ENCODE measurements around the gene WFDC1. TPM values are rescaled to one million over a fixed set of nuclear protein-coding genes. Genes with fewer than 3 reads are reported as not detected.

WFDC1 gene
- total RNA-seq, 1 experiment from 2014 or later, result not detected

GRCh38 chr16:84306564-84306963, 11.9 kb downstream of the WFDC1 start:
- no peaks in the 10 kb centered on the region for H3K9me3 Mint-ChIP-seq (ENCODE audit: low read depth, unreplicated experiment)
- no TSS peak for BruUV-seq (replicated peaks)
- no peak overlapping the region for H3K4me3 Mint-ChIP-seq (ENCODE audit: low read depth, unreplicated experiment)
- CTCF ChIA-PET, result interaction anchor here (0.6 to 1.4 kb wide), 2 partner anchors 29 to 432 kb away, joined by 3 to 6 read pairs; no protein-coding TSS in a partner anchor
- H3K27ac Mint-ChIP-seq (ENCODE audit: unreplicated experiment), result no peak overlapping the region
- H3K4me1 Mint-ChIP-seq (ENCODE audit: low read depth, unreplicated experiment), result no peaks in the 10 kb centered on the region
- intact Hi-C loops (cut with micrococcal nuclease; ENCODE audit: unreplicated experiment), result no loop called here
- no peak for TF ChIP-seq CTCF (IDR thresholded peaks at IDR 0.05; ENCODE audit: unreplicated experiment)
- no peak for DNase-seq
- no peaks in the 10 kb centered on the region for H3K36me3 Mint-ChIP-seq (ENCODE audit: insufficient read depth, unreplicated experiment)
- peaks cover 64% of the 10 kb centered on the region for H3K27me3 Mint-ChIP-seq (ENCODE audit: unreplicated experiment)

GRCh38 chr16:84307209-84307954, 12.7 kb downstream of the WFDC1 start:
- no peak for TF ChIP-seq CTCF (IDR thresholded peaks at IDR 0.05; ENCODE audit: unreplicated experiment)
- Mint-ChIP-seq H3K27me3 (ENCODE audit: unreplicated experiment) (peaks cover 63% of the 10 kb centered on the region), H3K9me3 (ENCODE audit: low read depth, unreplicated experiment) (no peaks in the 10 kb centered on the region), H3K27ac (ENCODE audit: unreplicated experiment) (no peak overlapping the region), H3K4me3 (ENCODE audit: low read depth, unreplicated experiment) (no peak overlapping the region), H3K36me3 (ENCODE audit: insufficient read depth, unreplicated experiment) (no peaks in the 10 kb centered on the region), H3K4me1 (ENCODE audit: low read depth, unreplicated experiment) (no peaks in the 10 kb centered on the region)
- intact Hi-C loops (cut with micrococcal nuclease; ENCODE audit: unreplicated experiment), result no loop called here
- CTCF ChIA-PET, result interaction anchor here (0.7 to 1.4 kb wide), 8 partner anchors 8 to 164 kb away, joined by 3 to 23 read pairs (median 4); partner anchors contain the start of gene TAF1C
- no TSS peak for BruUV-seq (replicated peaks)
- DNase-seq, result no peak

- H3K36me3 Mint-ChIP-seq (ENCODE audit: insufficient read depth, unreplicated experiment), result no peaks in the 10 kb centered on the region
- H3K4me3 Mint-ChIP-seq (ENCODE audit: low read depth, unreplicated experiment), result no peak overlapping the region
- H3K9me3 Mint-ChIP-seq (ENCODE audit: low read depth, unreplicated experiment), result no peaks in the 10 kb centered on the region
- H3K27ac Mint-ChIP-seq (ENCODE audit: unreplicated experiment), result no peak overlapping the region
- intact Hi-C loops (cut with micrococcal nuclease; ENCODE audit: unreplicated experiment), result loop anchor here (1.0 kb wide), 1 partner anchor 31 kb away; no protein-coding TSS in a partner anchor
- BruUV-seq (replicated peaks), result no TSS peak
- H3K27me3 Mint-ChIP-seq (ENCODE audit: unreplicated experiment), result peaks cover 61% of the 10 kb centered on the region
- TF ChIP-seq CTCF (IDR thresholded peaks at IDR 0.05; ENCODE audit: unreplicated experiment), result peak; percentile 61
- DNase-seq, result peak; percentile 78
- CTCF ChIA-PET, result interaction anchor here (0.7 to 1.4 kb wide), 9 partner anchors 9 to 164 kb away, joined by 3 to 23 read pairs (median 3); partner anchors contain the start of gene TAF1C
- H3K4me1 Mint-ChIP-seq (ENCODE audit: low read depth, unreplicated experiment), result no peaks in the 10 kb centered on the region
These were observed 13.4 kb downstream of the WFDC1 start for GRCh38 chr16:84308120-84308519.

- H3K9me3 Mint-ChIP-seq (ENCODE audit: low read depth, unreplicated experiment), result no peaks in the 10 kb centered on the region
- H3K27ac Mint-ChIP-seq (ENCODE audit: unreplicated experiment), result no peak overlapping the region
- H3K27me3 Mint-ChIP-seq (ENCODE audit: unreplicated experiment), result peaks cover 63% of the 10 kb centered on the region
- no peaks in the 10 kb centered on the region for H3K4me1 Mint-ChIP-seq (ENCODE audit: low read depth, unreplicated experiment)
- no peak overlapping the region for H3K4me3 Mint-ChIP-seq (ENCODE audit: low read depth, unreplicated experiment)
- BruUV-seq (replicated peaks), result no TSS peak
- CTCF ChIA-PET, result no interaction called here
- no peak for TF ChIP-seq CTCF (IDR thresholded peaks at IDR 0.05; ENCODE audit: unreplicated experiment)
- H3K36me3 Mint-ChIP-seq (ENCODE audit: insufficient read depth, unreplicated experiment), result no peaks in the 10 kb centered on the region
- intact Hi-C loops (cut with micrococcal nuclease; ENCODE audit: unreplicated experiment), result no loop called here
- DNase-seq, result no peak
These were observed 16.0 kb downstream of the WFDC1 start for GRCh38 chr16:84310642-84311041.

Data from Calu3 (cell line).